ENCODE data around the gene PARP3.

PARP3 gene

DNA sequence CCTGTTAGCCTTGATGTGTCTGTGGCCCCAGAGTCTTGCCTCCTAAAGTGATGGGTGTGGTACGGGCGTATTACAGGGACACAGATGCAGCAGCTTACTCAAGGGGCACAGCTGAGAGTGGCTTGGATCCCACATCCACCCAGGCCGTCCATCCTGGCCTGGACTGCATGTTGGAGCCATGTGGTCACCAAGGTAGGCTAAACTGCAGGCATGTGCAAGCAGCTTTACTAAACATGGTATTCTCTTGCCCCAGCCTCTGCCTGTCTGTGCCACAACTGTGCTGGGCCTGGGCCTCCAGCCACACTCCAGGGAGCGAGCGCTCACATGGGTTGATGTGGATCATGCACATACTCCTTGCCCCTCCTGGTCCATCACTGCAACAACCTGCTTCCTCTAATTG is 7.0 kb downstream of the PARP3 start:
- no peak for DNase-seq

DNA sequence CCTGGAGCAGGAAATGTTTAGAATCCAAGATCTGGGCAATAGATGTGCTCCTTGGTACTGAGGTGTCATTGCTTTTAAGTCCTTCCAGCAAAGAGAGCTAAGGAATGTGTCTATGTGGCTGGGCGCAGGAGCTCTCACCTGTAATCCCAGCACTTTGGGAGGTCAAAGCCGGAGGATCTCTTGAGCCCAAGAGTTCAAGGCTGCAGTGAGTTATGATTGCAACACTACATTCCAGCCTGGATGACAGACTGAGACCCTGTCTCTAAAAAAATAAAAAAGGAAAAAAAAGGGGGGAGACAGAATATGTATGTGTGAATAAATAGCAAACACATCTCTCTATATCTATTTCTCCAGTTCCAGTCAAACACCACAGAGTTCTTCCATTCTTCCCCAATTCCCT is 8.7 kb downstream of the PARP3 start:
- DNase-seq: no peak

DNA sequence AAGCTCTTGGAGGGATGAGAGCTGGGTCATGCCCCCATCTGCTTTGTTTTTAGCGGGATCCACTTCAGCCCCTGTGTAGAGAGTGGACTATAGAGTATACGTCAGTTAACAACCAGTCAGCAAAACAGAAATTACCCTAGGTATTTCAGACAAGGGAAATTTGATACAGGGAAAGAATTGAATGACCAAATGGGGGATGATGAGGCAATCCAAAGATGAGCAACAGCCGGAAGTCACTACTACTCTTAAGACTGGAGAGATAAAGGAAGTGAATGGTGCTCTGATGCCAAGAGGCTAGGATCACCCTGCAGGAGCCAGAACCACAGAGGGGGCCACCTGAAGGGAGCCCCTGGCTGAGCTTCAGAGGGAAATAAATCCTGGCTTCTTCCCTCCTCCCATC is 11.3 kb downstream of the PARP3 start:
- DNase-seq: no peak

DNA sequence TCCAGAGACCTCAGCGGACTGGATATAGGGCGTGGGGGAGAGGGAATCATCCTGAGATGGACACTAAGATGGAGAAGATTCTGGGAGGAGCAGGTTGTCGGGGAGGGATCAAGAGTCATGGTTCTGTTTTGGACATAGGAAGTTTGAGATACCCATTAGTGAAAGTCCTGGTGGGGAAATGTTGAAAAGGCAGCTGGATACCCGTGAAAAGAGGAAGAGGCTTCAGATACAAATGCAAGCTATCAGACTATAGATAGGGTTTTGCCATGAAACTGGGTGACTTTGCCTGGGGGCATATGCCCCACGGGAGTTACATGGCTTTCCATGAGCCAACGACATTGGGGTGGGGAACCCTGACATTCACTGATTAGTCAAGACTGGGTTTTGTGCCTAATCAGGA is 11.9 kb downstream of the PARP3 start:
- no peak for DNase-seq

DNA sequence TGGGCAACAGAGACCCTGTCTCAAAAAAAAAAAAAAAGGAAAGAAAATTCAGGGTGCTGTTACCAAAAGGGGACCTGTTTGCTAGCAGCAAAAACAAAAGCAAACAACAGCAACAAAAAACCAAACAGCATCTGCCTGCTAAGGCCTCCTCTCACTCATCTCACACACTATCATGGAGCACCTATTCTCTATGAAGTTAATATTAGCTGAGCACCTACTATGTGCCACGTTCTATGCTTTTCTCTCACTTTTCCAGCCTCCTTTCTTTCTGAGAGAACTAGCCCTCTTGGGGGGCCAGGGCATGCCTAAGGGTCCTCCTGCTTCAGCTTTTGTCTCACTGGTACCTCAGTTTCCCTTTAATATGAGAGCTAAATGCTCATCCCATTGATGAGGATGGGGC is 12.6 kb downstream of the PARP3 start:
- no peak for DNase-seq

DNA sequence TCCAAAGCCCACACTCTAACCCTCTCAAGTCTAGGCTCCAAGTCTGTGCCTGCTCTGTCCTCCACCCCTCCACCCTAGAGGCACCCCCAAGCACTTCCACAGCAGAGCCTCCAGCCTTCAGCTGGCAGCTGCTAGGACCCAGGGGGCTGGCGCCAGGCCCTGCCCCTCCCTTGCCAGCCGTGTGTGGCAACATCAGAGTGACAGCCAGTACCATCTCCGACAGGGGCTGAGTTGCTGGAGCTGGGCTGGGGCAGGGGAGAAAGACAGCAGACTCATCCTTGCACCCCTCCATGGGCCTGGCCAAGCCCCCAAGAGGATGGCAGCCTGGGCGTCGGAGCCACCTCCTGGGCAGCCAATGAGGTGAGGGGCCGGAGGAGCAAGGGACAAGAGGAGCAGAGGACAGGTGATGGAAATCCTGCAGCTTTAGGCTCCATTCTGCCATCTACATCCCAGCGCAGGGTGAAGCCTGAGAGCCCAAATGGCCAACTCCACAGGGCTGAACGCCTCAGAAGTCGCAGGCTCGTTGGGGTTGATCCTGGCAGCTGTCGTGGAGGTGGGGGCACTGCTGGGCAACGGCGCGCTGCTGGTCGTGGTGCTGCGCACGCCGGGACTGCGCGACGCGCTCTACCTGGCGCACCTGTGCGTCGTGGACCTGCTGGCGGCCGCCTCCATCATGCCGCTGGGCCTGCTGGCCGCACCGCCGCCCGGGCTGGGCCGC is 13.2 kb downstream of the PARP3 start, which contains the start of gene GPR62:
Gene GPR62 (plus strand): TSS at position 207 of the 718 bp plus-strand sequence. CDS start 272 bp downstream, at position 479.
- DNase-seq: no peak

DNA sequence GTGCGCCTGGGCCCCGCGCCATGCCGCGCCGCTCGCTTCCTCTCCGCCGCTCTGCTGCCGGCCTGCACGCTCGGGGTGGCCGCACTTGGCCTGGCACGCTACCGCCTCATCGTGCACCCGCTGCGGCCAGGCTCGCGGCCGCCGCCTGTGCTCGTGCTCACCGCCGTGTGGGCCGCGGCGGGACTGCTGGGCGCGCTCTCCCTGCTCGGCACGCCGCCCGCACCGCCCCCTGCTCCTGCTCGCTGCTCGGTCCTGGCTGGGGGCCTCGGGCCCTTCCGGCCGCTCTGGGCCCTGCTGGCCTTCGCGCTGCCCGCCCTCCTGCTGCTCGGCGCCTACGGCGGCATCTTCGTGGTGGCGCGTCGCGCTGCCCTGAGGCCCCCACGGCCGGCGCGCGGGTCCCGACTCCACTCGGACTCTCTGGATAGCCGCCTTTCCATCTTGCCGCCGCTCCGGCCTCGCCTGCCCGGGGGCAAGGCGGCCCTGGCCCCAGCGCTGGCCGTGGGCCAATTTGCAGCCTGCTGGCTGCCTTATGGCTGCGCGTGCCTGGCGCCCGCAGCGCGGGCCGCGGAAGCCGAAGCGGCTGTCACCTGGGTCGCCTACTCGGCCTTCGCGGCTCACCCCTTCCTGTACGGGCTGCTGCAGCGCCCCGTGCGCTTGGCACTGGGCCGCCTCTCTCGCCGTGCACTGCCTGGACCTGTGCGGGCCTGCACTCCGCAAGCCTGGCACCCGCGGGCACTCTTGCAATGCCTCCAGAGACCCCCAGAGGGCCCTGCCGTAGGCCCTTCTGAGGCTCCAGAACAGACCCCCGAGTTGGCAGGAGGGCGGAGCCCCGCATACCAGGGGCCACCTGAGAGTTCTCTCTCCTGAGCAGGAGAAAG is 14.0 kb downstream of the PARP3 start:
- DNase-seq: peak; percentile 89

DNA sequence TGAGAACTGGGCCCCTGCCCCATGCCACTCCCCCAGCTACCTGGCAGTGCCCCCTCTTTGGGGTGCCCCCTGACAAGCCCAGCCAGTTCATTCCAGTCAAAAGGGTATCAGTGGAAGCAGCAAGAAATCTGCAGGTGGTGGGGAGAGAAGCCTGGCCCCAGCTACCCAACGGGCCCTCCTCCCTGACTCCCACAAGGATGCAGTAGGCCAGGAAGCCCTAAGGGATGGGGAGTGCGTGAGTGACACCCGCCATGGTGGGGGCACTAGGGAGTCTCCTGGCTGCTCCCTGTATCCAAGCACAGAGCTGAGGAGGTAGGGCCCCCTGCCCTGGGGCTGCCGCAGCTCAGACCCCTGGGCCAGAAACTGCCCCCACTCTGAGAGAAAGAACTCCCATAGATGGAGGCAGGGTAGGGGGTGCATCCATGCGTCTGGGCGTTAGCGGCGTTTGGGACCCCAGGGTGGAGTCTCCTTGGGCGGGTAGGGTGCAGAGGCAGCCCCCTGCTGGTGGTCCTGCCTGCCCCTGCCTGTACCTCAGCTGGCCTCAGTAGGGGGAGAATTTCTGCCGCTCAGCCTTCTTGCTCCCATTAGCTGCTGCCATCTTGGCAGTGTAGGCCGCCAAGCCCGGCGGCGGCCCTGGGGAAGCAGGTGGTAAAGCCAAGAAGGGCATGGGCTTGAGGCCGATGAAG is 15.5 kb downstream of the PARP3 start:
- DNase-seq: no peak

DNA sequence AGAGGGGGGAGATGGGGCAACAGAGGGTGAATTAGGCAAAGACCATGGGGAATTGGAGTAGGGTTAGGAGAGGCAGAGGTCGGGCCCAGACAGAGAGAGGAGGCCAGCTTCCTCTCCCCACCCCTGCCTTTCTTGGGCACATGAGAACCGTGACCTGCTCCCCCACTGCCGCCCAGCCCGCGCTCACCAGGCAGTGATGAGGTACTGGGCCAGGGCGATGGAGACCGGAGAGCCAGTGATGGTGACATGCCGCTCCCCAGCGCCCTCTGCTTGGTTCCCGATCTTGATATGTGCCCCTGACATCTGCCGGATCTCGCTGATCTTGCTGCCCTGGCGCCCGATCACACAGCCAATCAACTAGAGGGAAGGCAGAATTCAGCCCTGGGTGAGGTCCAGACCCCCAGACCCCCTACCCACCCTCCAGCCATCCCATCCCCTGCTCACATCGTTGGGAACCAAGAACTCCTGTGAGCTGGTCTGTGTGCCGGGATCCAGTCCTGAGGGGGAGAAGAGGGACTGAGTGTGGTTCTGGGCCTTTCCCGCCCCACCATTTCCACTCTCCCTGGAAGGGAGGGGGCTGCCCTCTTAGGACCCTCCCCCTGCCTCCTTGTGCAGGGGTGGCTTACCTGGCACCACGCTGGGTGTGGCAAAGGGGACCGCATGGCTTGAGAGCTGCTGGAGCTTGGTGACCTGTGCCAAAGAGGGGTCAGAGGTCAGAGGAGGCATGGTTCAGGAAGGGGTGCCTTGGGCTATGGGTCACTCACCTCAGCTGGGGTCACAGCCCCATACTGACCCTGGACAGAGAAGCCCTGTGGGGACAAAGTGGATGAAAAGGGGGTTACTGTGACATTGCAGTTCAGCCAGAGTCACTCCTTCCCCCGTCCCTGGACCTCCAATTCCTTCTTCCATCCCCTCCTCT is 16.7 kb downstream of the PARP3 start:
- no peak for DNase-seq

DNA sequence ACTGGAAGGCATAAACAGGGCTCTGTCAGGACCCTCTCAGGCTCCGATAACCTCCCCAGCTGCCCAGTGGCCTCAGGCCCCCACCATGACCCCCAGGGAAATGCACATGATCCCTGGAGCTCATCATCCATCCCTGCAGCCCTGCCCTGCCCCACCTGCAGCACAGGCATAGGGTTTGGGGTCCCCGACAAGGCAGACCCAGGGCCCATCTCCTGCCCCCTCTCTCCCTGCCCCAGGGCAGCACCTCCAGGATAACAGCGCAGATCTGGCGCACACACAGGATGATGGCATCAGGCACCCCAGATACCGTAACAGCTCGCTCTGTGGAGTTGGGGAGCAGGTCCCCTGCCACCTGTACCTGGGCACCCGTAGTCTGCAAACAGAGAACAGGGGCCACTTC is 17.5 kb downstream of the PARP3 start:
- no peak for DNase-seq

DNA sequence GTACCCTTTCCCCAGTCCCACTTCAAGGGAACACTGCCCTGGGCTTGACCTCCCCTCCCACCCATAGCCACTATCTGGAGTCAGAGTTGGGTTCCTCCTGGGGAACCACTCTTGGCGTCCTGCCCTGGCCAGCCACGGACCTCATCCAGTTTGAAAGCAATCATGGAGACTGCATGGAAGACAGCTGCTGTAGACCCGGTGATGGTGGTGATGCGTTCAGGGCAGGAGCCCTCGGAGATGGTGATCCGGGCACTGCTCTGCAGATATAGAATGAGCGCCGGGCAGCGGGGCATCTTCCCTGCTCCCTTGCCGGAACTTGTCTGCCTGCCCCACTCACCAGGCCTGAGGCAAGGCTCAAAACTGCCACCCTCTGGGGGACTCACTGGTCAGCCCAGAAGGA is 18.2 kb downstream of the PARP3 start:
- no peak for DNase-seq

DNA sequence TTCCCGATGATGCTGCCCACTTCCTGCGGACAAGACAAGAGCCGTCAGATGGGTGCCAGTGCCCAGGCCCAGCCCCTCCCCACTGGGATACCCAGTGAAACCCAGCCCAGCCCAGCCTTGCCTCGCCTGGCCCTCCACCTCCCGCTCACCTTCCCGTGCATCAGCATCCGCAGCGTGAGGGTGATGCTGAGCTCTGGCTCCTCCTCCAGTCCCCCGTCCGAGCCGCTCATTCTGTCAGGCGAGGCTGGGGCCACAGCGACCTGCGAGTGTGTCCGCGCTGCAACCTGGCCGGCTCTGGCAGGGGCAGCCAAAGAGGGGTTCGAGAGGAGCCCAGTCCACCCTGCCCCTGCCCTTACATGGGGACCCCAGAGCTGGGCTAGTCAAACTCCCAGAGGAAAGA is 18.8 kb downstream of the PARP3 start:
- no peak for DNase-seq

DNA sequence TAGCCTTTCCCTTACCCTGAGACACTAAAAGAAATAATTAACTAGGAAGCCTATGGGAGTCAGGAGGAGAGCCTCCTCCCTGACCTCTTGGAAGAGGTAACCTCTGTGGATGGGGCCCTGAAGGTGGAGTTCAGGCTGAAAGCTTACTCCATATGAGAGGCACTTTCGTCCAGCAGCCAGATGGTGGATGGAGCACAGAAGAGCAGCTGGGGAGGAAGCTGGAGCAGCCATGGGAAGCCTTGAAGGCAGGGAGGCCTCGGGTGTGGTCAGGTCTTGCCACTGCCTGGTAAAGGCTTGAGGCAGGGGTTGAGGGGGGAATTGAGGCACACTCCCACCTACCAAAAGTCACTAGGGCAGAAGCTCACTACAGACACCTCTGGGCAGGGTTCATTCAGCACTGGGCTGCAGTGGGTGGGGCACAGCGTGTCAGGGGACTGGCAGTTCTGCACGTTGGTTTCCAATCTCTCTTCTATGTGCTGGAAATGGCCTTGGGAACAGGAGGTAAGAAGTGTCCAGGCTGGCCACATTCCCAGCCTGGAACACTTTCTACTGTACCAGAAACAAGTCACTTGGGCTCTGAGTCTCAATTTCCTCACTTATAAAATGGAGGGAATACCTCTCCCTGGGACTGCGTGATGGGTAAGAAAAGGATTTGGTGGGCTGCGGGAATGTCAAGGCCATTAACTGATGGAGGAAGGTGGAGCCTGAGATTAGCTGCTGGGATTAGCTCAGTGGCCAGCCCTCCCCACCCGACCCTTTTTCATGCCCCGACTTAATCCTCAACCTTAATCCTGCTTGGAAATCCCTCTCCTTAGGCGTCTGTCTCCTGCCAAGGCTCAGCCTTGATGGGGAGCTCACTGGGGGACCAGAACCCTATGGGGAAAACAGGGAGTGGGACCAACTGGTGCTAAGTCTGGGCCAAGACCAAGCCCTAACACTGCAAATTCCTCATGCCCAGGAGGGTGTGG is 19.7 kb downstream of the PARP3 start:
- DNase-seq: no peak

DNA sequence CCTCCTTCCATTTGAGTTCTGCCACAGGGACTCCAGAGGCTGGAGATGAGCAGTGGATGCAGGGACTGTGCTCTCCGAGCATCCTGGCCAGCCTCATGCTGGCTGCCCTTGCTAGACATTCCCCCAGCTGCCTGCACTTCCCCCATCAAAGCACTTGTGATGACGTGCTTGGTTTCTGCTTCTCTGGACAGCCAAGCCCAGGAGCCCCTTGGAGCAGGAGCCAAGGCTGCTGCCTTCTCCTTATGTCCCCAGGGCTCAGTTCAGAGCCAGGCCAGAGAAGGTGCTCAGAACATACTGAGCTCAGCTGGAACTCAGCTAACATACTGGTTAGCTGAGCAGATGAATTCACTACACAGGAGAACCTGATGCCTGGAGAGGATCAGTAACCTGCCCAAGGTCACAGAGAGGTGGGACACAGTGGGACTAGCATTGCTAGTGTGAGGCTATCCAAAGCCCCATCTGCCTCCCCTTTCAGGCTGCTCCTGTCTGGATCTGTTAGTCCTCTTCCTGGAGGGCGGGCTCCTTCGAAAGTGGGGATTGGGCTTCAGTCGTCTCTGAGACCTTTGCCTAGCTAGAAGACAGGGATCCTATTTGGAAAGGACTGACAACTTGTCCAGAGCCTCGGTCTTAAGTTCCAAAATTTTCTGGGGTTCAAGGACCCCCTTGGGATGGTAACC is 20.8 kb downstream of the PARP3 start:
- DNase-seq: no peak

DNA sequence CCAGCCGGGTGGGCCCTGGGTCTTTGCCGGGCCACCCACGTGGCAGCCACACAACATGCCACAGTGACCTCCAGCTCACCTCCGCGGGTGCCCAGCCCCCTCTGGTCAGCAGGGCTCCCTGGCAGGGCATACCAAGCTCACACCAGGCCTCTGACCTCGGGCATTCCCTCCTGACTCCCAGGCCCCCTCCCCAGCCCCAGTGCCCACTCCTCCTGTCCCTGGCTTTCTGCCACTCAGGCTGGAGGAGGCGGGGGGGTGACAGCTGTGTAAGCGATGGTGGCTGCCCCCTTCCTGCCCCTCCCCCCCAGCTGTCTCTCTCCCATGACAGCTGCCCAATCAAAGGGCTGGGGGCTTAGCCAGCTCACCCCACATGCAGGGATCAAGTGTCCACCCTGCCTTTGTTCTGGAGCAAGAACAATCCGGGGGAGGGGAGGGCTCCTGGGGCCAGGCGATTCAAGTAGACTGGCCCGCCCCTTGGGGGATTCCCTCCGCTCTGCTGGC is 21.8 kb downstream of the PARP3 start:
- no peak for DNase-seq

DNA sequence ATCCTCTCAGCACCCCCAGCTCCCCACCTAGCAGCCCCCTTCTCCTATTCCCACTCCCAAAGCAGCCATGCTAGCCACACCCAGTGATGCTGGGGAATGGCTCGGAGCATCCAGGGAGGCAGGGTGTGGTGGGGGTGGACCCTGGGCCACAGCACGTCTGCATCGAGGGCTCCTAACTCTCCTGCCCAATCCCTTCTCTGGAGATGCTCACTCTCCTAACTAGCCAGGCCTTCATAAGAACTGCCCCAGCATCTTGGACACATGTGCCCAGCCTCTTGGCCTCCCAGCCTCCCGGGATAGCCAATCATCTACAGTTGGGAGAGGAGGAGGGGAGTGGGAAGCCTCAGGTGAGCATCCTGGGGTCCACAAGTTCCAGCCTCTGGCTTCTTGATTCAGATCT is 22.4 kb downstream of the PARP3 start:
- no peak for DNase-seq

DNA sequence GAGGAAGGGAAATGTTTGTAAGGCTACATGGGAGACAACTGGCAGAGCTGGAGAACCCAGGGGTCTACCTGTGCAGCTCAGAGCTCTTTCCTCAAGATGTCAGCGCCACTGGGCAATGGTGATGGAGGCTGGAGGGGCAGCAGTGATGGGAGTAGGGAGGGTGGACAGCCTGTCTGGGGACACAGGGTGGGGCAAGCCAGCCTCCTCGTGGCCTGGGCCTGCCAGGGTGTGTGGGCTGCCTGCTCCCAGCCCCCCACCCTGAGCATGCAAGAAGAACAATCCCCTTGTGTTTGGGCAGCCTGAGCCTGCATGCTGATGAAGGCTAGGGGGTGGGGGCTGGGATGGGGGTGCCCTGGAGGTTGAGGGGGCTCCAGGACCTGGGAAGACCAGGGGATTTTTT is 23.9 kb downstream of the PARP3 start:
- DNase-seq: no peak

DNA sequence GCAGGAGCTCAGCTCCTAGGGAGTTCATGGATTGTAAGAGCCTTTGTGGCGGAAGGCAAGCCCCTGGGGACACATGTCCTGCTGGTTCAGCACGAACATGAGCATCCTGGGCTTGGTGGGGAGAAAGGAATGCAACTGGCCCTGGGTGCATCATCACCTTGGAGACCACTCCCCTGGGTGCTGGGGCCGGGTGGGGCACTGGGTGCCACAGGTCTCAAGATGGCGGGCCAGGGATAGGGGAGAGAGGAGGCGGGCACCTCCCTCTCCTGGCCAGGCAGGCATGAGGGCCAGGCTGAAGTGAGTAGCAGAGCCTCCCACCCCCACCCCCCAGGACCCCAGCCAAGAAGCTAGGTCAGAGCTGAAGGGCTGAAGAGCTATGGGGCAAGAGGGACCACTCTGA is 24.3 kb downstream of the PARP3 start:
- no peak for DNase-seq

DNA sequence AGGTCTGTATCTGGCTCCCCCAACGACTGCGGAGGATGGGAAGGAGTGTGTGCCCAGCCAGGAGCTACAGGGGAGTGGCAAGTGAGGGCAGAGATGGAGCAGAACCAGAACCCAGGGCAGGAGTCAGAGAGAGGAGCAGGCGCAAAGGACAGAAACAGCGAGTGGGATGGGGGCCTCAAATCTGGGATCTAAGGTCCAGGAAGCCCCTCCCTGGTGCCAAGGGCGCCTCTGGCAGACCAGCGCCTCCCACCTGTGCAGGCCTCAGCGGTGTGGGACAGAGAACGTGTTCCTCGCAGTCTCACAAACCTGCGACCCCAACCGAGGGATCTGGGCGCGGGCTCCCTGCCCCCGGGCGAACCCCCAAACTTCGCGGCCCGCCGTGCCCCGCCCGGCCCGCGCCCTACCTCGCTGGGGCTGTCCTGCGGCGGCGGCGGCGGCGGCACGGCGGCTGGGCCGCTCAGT is 24.8 kb downstream of the PARP3 start:
- DNase-seq: no peak

DNA sequence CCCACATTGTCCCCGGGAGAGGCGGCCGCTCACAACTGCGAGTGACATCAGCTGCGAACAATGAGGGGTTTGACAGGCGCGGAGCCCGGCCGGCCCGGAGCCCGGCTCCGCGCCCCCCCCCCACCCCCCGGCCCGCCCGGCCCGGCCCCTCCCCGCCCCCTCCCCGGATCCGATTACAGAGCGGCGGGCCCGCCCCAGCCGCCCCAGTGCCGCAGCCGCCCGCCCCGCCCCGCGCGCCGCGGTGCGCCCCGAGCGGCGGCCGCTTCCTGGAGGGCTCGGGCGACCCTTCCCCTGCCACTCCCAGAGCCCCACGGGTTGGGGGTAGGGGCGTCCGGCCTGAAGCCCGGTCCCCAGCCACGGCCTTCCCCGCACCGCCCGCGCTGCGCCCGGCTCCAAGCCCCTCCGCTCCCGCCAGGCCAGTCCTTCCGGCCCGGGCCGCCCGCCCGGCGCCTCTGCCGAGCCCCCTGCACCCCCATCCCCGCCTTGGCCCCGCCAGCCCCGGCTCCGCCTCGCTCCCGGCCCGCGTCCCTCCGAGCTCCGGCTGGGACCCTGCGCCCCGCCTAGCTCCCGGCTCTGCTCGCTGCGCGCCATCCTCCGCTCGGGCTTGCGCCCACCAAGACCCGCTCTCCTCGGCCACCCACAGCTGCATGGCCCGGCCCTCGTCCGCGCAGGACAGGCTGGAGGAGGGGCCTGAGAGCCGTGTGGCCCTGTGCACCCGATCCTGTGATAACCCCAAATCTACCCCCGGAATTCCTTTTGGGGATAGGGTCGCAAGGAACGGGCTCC is 25.4 kb downstream of the PARP3 start, which contains the start of gene PCBP4:
Gene PCBP4 (minus strand): TSS at position 71 of the 786 bp plus-strand sequence. CDS start 6,214 bp downstream, outside the sequence.
- DNase-seq: peak; percentile 48
